Left ventricle myocardium inferior (tissue), 1 donor: ENCODE data around the gene CISH. TPM values are rescaled to one million over a fixed set of nuclear protein-coding genes. Genes with fewer than 3 reads are reported as not detected.

ENCODE experiments used
- DNase-seq: peaks from one replicate; pipeline ENCODE4 v3.0.0-alpha.2; 2020
- H3K27ac ChIP-seq: fragments of 200-600 bp; replicated peaks from 2 replicates; pipeline ENCODE4 v1.8.0; 2021
- H3K27me3 ChIP-seq: fragments of 200-600 bp; 2 replicates; pipeline ENCODE4 v1.8.0; 2021; ENCODE audit warnings: low read depth
- H3K36me3 ChIP-seq: fragments of 200-600 bp; 2 replicates; pipeline ENCODE4 v1.8.0; 2021
- H3K4me1 ChIP-seq: fragments of 200-600 bp; 2 replicates; pipeline ENCODE4 v1.8.0; 2021
- H3K4me3 ChIP-seq: fragments of 200-600 bp; 2 replicates; pipeline ENCODE4 v1.8.0; 2021; ENCODE audit warnings: mild to moderate bottlenecking, moderate library complexity
- H3K9me3 ChIP-seq: fragments of 200-600 bp; replicated peaks from 2 replicates; pipeline ENCODE4 v1.8.0; 2021
- CTCF ChIP-seq: fragments of 200-600 bp; IDR thresholded peaks from 2 replicates; pipeline ENCODE4 v1.8.0; 2021; ENCODE audit warnings: antibody characterized with exemption, mild to moderate bottlenecking, borderline replicate concordance
- intact Hi-C: fragments of 100-400 bp; cut with micrococcal nuclease; formaldehyde crosslinking; loops from one replicate; pipeline ENCODE4 v1.11.0; 2022
- total RNA-seq: library from RNA; stranded (reverse); fragmentation: NEBNext Ultra II Directional; extraction: Animal tissue kit (Norgen Biotek cat#: 25700); gene quantifications from one replicate; pipeline ENCODE4 v1.2.1, GENCODE V29; 2021
- donor health status: DM: no; HTN: yes; CAD: no; lungs with severe emphysema.

The CISH gene
- total RNA-seq, 1 donor from 2014 or later = 16.6 TPM

- Histone ChIP-seq H3K27me3 (no peaks in the 10 kb centered on the region), H3K36me3 (no peaks in the 10 kb centered on the region), H3K27ac (peak overlapping the region; percentile 100), H3K4me1 (peaks cover 64% of the 10 kb centered on the region), H3K4me3 (no peak overlapping the region), H3K9me3 (no peaks in the 10 kb centered on the region)
- DNase-seq = no peak
- intact Hi-C loops = no loop called here
- no peak for TF ChIP-seq CTCF
Observed at GRCh38 chr3:50599716-50600118, 11.9 kb downstream of the CISH start.

- H3K9me3 ChIP-seq = no peaks in the 10 kb centered on the region
- peak overlapping the region; percentile 100 for H3K27ac ChIP-seq
- no peaks in the 10 kb centered on the region for H3K27me3 ChIP-seq
- intact Hi-C loops = no loop called here
- H3K4me3 ChIP-seq = no peak overlapping the region
- no peak for TF ChIP-seq CTCF
- DNase-seq = no peak
- peaks cover 60% of the 10 kb centered on the region for H3K4me1 ChIP-seq
- H3K36me3 ChIP-seq = no peaks in the 10 kb centered on the region
Observed at GRCh38 chr3:50599115-50599715, 12.4 kb downstream of the CISH start.

GRCh38 chr3:50594253-50594785 is 17.3 kb downstream of the CISH start:
- H3K4me1 ChIP-seq = peaks cover 51% of the 10 kb centered on the region
- H3K27ac ChIP-seq = no peak overlapping the region
- TF ChIP-seq CTCF = no peak
- no peak overlapping the region for H3K4me3 ChIP-seq
- intact Hi-C loops = no loop called here
- no peaks in the 10 kb centered on the region for H3K27me3 ChIP-seq
- DNase-seq = no peak
- H3K36me3 ChIP-seq = no peaks in the 10 kb centered on the region
- no peaks in the 10 kb centered on the region for H3K9me3 ChIP-seq

GRCh38 chr3:50592568-50592967 is 19.0 kb downstream of the CISH start:
- Histone ChIP-seq H3K4me1 (peaks cover 57% of the 10 kb centered on the region), H3K4me3 (no peak overlapping the region), H3K36me3 (no peaks in the 10 kb centered on the region), H3K27me3 (no peaks in the 10 kb centered on the region), H3K9me3 (no peaks in the 10 kb centered on the region), H3K27ac (peak overlapping the region; percentile 79)
- no peak for DNase-seq
- no peak for TF ChIP-seq CTCF
- intact Hi-C loops = no loop called here

- Histone ChIP-seq H3K4me3 (no peak overlapping the region), H3K4me1 (peaks cover 70% of the 10 kb centered on the region), H3K9me3 (no peaks in the 10 kb centered on the region), H3K27ac (peak overlapping the region; percentile 69), H3K36me3 (no peaks in the 10 kb centered on the region), H3K27me3 (no peaks in the 10 kb centered on the region)
- DNase-seq = no peak
- intact Hi-C loops = no loop called here
- TF ChIP-seq CTCF = no peak
Observed at GRCh38 chr3:50591196-50591741, 20.3 kb downstream of the CISH start.
